ENCODE measurements around the gene NR1H4.
A peak's percentile ranks its signal among the peaks of the same experiment; 100 is the strongest.
"Not testable (repeated sequence)": the region's sequence is repeated elsewhere in the genome, so short reads cannot be mapped to it uniquely, and the experiment has no call there.

NR1H4 gene

DNA sequence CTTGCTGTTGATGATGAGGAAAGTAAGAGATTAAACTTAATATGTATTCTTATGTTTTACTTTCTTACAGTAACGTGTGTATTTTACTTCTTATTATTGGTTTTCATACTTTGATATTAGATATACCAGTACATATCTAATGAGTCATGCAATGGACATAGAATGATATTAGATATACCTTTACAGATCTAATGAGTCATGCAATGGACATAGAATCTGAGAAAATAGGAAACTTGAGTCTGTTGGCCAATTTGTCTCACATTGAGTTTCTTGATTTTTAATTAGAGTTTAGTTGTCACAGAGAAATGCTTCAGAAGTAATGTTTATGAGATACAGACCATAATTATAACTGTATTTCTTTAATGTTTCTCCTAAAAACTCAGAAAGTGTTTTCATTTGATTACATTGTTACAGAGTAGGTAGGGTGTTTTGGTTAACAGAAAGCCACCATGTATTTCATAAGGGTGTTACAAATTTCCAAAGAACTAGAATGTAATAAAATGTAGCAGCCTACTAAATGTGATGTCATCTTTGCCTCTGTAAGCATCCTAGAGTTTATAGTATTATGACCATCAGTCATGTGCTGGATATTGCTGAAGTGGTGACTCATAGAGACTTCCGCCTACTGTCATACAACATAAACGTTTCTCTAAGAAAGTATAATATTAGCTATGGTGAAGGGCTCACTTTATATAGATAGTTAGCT, 102.8 kb downstream of the NR1H4 start:
- H3K27me3 ChIP-seq (ENCODE audit: control insufficient read depth, insufficient read depth, low read length, poor library complexity, severe bottlenecking), result peaks cover 17% of the 10 kb centered on the region
- H3K9me3 ChIP-seq (ENCODE audit: control insufficient read depth, low read length), result no peaks in the 10 kb centered on the region
- H3K36me3 ChIP-seq (ENCODE audit: control insufficient read depth, insufficient read depth, low read length), result no peaks in the 10 kb centered on the region
- no peak overlapping the region for H3K27ac ChIP-seq (ENCODE audit: insufficient read depth, low read depth, low read length, poor library complexity, severe bottlenecking)
- H3K4me1 ChIP-seq (ENCODE audit: control insufficient read depth, insufficient read depth, low read length), result peaks cover 4% of the 10 kb centered on the region
- WGBS, 2 experiments, result 100% methylated on average over 2 of the region's 3 CpGs; no CpG with 5 or more reads in 1 of the 2 experiments
- no peak overlapping the region for H3K4me3 ChIP-seq (ENCODE audit: insufficient read depth, low read depth, low read length)

- Histone ChIP-seq H3K9me3 (ENCODE audit: control insufficient read depth, low read length) (peaks cover 2% of the 10 kb centered on the region), H3K27ac (ENCODE audit: insufficient read depth, low read depth, low read length, poor library complexity, severe bottlenecking) (no peak overlapping the region), H3K4me3 (ENCODE audit: insufficient read depth, low read depth, low read length) (no peak overlapping the region), H3K36me3 (ENCODE audit: control insufficient read depth, insufficient read depth, low read length) (no peaks in the 10 kb centered on the region), H3K27me3 (ENCODE audit: control insufficient read depth, insufficient read depth, low read length, poor library complexity, severe bottlenecking) (no peaks in the 10 kb centered on the region), H3K4me1 (ENCODE audit: control insufficient read depth, insufficient read depth, low read length) (peaks cover 4% of the 10 kb centered on the region)
- 94 to 99% methylated on average over 5 of the region's 5 CpGs for WGBS, 2 experiments
Measured at GRCh38 chr12:100578923-100579322, 105.3 kb downstream of the NR1H4 start.

GRCh38 chr12:100579844-100580243, 106.2 kb downstream of the NR1H4 start:
- H3K4me1 ChIP-seq (ENCODE audit: control insufficient read depth, insufficient read depth, low read length), result no peaks in the 10 kb centered on the region
- H3K9me3 ChIP-seq (ENCODE audit: control insufficient read depth, low read length), result peaks cover 2% of the 10 kb centered on the region
- no peaks in the 10 kb centered on the region for H3K36me3 ChIP-seq (ENCODE audit: control insufficient read depth, insufficient read depth, low read length)
- 75 to 78% methylated on average over 2 of the region's 2 CpGs for WGBS, 2 experiments
- no peak overlapping the region for H3K27ac ChIP-seq (ENCODE audit: insufficient read depth, low read depth, low read length, poor library complexity, severe bottlenecking)
- no peaks in the 10 kb centered on the region for H3K27me3 ChIP-seq (ENCODE audit: control insufficient read depth, insufficient read depth, low read length, poor library complexity, severe bottlenecking)
- H3K4me3 ChIP-seq (ENCODE audit: insufficient read depth, low read depth, low read length), result no peak overlapping the region

GRCh38 chr12:100584256-100584655, 110.6 kb downstream of the NR1H4 start:
- Histone ChIP-seq H3K27me3 (ENCODE audit: control insufficient read depth, insufficient read depth, low read length, poor library complexity, severe bottlenecking) (no peaks in the 10 kb centered on the region), H3K4me3 (ENCODE audit: insufficient read depth, low read depth, low read length) (no peak overlapping the region), H3K27ac (ENCODE audit: insufficient read depth, low read depth, low read length, poor library complexity, severe bottlenecking) (no peak overlapping the region), H3K4me1 (ENCODE audit: control insufficient read depth, insufficient read depth, low read length) (no peaks in the 10 kb centered on the region), H3K36me3 (ENCODE audit: control insufficient read depth, insufficient read depth, low read length) (no peaks in the 10 kb centered on the region), H3K9me3 (ENCODE audit: control insufficient read depth, low read length) (peaks cover 6% of the 10 kb centered on the region)
- 91 to 94% methylated on average over 3 of the region's 3 CpGs for WGBS, 2 experiments

GRCh38 chr12:100591979-100592378, 118.3 kb downstream of the NR1H4 start:
- H3K27me3 ChIP-seq (ENCODE audit: control insufficient read depth, insufficient read depth, low read length, poor library complexity, severe bottlenecking), result no peaks in the 10 kb centered on the region
- WGBS, 2 experiments, result 96 to 100% methylated on average over 3 to 4 of the region's 4 CpGs
- H3K9me3 ChIP-seq (ENCODE audit: control insufficient read depth, low read length), result peaks cover 3% of the 10 kb centered on the region
- no peaks in the 10 kb centered on the region for H3K36me3 ChIP-seq (ENCODE audit: control insufficient read depth, insufficient read depth, low read length)
- no peak overlapping the region for H3K4me3 ChIP-seq (ENCODE audit: insufficient read depth, low read depth, low read length)
- H3K4me1 ChIP-seq (ENCODE audit: control insufficient read depth, insufficient read depth, low read length), result peaks cover 6% of the 10 kb centered on the region
- H3K27ac ChIP-seq (ENCODE audit: insufficient read depth, low read depth, low read length, poor library complexity, severe bottlenecking), result no peak overlapping the region

DNA sequence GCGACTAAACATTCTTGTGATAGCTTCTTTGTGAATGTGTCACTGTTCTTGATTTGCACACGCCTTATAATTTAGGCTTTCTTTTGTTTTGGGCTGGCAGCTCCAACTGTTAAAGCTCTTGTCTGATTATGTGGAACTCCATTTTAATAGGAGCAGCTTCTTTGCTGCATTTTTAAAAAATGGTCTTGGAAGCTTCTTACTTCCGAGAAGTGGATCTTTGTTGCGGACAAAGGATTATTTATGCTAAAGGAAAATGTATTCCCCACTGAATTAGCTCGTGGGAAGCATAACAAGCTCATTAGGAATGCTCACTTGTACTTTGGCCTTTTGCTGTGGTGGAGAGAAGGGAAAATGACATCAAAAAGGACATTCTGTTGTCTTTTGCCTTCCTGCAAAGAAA, 119.8 kb downstream of the NR1H4 start:
- Histone ChIP-seq H3K27me3 (ENCODE audit: control insufficient read depth, insufficient read depth, low read length, poor library complexity, severe bottlenecking) (no peaks in the 10 kb centered on the region), H3K4me3 (ENCODE audit: insufficient read depth, low read depth, low read length) (no peak overlapping the region), H3K36me3 (ENCODE audit: control insufficient read depth, insufficient read depth, low read length) (no peaks in the 10 kb centered on the region), H3K9me3 (ENCODE audit: control insufficient read depth, low read length) (peaks cover 1% of the 10 kb centered on the region), H3K4me1 (ENCODE audit: control insufficient read depth, insufficient read depth, low read length) (peaks cover 6% of the 10 kb centered on the region), H3K27ac (ENCODE audit: insufficient read depth, low read depth, low read length, poor library complexity, severe bottlenecking) (peak overlapping the region; percentile 69)
- 73 to 79% methylated on average over 5 of the region's 5 CpGs for WGBS, 2 experiments

- no peaks in the 10 kb centered on the region for H3K4me1 ChIP-seq (ENCODE audit: control insufficient read depth, insufficient read depth, low read length)
- no peak overlapping the region for H3K4me3 ChIP-seq (ENCODE audit: insufficient read depth, low read depth, low read length)
- H3K27me3 ChIP-seq (ENCODE audit: control insufficient read depth, insufficient read depth, low read length, poor library complexity, severe bottlenecking), result no peaks in the 10 kb centered on the region
- H3K36me3 ChIP-seq (ENCODE audit: control insufficient read depth, insufficient read depth, low read length), result no peaks in the 10 kb centered on the region
- no peak overlapping the region for H3K27ac ChIP-seq (ENCODE audit: insufficient read depth, low read depth, low read length, poor library complexity, severe bottlenecking)
- WGBS, 2 experiments, result 100% methylated on average over 1 of the region's 1 CpG; no CpG with 5 or more reads in 1 of the 2 experiments
- no peaks in the 10 kb centered on the region for H3K9me3 ChIP-seq (ENCODE audit: control insufficient read depth, low read length)
Measured at GRCh38 chr12:100601626-100602025, 128.0 kb downstream of the NR1H4 start.

DNA sequence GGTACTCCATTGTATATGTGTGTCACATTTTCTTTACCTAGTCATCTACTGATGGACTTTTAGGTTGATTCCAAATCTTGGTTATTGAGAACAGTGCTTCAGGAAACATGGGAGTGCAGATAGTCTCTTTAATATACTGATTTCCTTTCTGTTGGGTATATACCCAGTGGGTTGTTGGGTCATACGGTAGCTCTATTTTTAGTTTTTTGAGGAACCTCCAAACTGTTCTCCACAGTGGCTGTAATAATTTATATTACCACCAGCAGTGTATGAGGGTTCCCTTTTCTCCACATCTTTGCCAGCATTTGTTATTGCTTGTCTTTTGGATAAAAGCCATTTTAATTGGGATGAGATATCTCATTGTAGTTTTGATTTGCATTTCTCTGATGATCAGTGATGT, 129.3 kb downstream of the NR1H4 start:
- H3K9me3 ChIP-seq (ENCODE audit: control insufficient read depth, low read length); H3K4me3 ChIP-seq (ENCODE audit: insufficient read depth, low read depth, low read length); H3K36me3 ChIP-seq (ENCODE audit: control insufficient read depth, insufficient read depth, low read length); H3K27me3 ChIP-seq (ENCODE audit: control insufficient read depth, insufficient read depth, low read length, poor library complexity, severe bottlenecking); H3K4me1 ChIP-seq (ENCODE audit: control insufficient read depth, insufficient read depth, low read length); H3K27ac ChIP-seq (ENCODE audit: insufficient read depth, low read depth, low read length, poor library complexity, severe bottlenecking): not testable (repeated sequence)
- WGBS, 2 experiments, result 89% methylated on average over 1 of the region's 1 CpG; no CpG with 5 or more reads in 1 of the 2 experiments

DNA sequence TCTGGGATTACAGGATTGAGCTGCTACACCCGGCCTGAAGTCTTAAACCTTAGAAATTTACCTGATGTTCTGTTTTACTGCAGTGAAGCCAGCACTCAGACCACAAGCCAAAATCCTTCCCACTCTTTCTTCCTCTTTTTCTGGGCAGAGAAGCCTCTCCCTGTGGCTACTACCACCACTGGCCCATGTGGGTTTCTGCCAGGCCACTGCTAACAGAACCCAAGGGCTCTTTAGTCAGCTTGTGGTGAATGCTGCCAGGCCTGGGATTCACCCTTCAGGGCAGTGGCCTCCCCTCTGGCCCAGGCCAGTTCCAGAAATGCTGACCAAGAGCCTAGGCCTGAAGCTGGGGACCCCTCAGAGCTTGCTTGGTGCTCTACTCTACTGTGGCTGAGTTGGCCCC, 135.1 kb downstream of the NR1H4 start:
- Histone ChIP-seq H3K4me3 (ENCODE audit: insufficient read depth, low read depth, low read length) (no peak overlapping the region), H3K27me3 (ENCODE audit: control insufficient read depth, insufficient read depth, low read length, poor library complexity, severe bottlenecking) (no peaks in the 10 kb centered on the region), H3K4me1 (ENCODE audit: control insufficient read depth, insufficient read depth, low read length) (no peaks in the 10 kb centered on the region), H3K9me3 (ENCODE audit: control insufficient read depth, low read length) (no peaks in the 10 kb centered on the region), H3K27ac (ENCODE audit: insufficient read depth, low read depth, low read length, poor library complexity, severe bottlenecking) (no peak overlapping the region), H3K36me3 (ENCODE audit: control insufficient read depth, insufficient read depth, low read length) (no peaks in the 10 kb centered on the region)
- 85 to 88% methylated on average over 1 of the region's 1 CpG for WGBS, 2 experiments

- Histone ChIP-seq H3K4me3 (ENCODE audit: insufficient read depth, low read depth, low read length) (no peak overlapping the region), H3K9me3 (ENCODE audit: control insufficient read depth, low read length) (no peaks in the 10 kb centered on the region), H3K36me3 (ENCODE audit: control insufficient read depth, insufficient read depth, low read length) (peaks cover 4% of the 10 kb centered on the region), H3K4me1 (ENCODE audit: control insufficient read depth, insufficient read depth, low read length) (no peaks in the 10 kb centered on the region), H3K27ac (ENCODE audit: insufficient read depth, low read depth, low read length, poor library complexity, severe bottlenecking) (no peak overlapping the region), H3K27me3 (ENCODE audit: control insufficient read depth, insufficient read depth, low read length, poor library complexity, severe bottlenecking) (no peaks in the 10 kb centered on the region)
- 87 to 92% methylated on average over 2 to 4 of the region's 4 CpGs for WGBS, 2 experiments
Measured at GRCh38 chr12:100610666-100611430, 137.2 kb downstream of the NR1H4 start.
